Activated CD8-positive, alpha-beta T cell treated with anti-CD3 and anti-CD28 coated beads, Interleukin-2, amount 10 ng/mL, durations not matched to agents 7 days and 5 days (primary cell): ENCODE measurements around the gene GON7. TPM values are rescaled to one million over a fixed set of nuclear protein-coding genes. Genes with fewer than 3 reads are reported as not detected.
A peak's percentile ranks its signal among the peaks of the same experiment; 100 is the strongest.

Experiments
- ATAC-seq: fragments of 150-1000 bp; cut with Tn5 transposase; one replicate; pipeline ENCODE4 v1.10.0; 2021; ENCODE audit warnings: moderate library complexity
- CTCF ChIA-PET: fragments of 350-600 bp; sonication (Branson Sonifier 250); formaldehyde crosslinking; loops from one replicate; lab custom pipeline; 2021; ENCODE audit warnings: antibody characterized with exemption; lab: Charles Lee
- POLR2A ChIA-PET: fragments of 350-600 bp; sonication (Branson Sonifier 250); formaldehyde crosslinking; loops from one replicate; lab custom pipeline; 2021; ENCODE audit warnings: antibody characterized with exemption; lab: Charles Lee
- DNase-seq: peaks from one replicate; pipeline ENCODE4 v3.0.0-alpha.2; 2020
- H3K27ac Mint-ChIP-seq: one replicate; pipeline ENCODE4 v1.8.0; 2021; ENCODE audit warnings: mild to moderate bottlenecking, mixed read lengths
- H3K27me3 Mint-ChIP-seq: one replicate; pipeline ENCODE4 v1.8.0; 2021; ENCODE audit warnings: low read depth, mixed read lengths
- H3K36me3 Mint-ChIP-seq: one replicate; pipeline ENCODE4 v1.8.0; 2021; ENCODE audit warnings: low read depth, mixed read lengths
- H3K4me1 Mint-ChIP-seq: one replicate; pipeline ENCODE4 v1.8.0; 2021; ENCODE audit warnings: low read depth, mixed read lengths
- H3K4me3 Mint-ChIP-seq: one replicate; pipeline ENCODE4 v1.8.0; 2021; ENCODE audit warnings: mild to moderate bottlenecking, mixed read lengths
- H3K9me3 Mint-ChIP-seq: one replicate; pipeline ENCODE4 v1.8.0; 2022; ENCODE audit warnings: mixed read lengths; ENCODE audit not compliant: insufficient read depth
- total RNA-seq, 2 experiments: library from RNA; stranded (reverse); gene quantifications; one replicate each; pipeline ENCODE4 v1.2.3, GENCODE V29; 2021

GON7 gene
- total RNA-seq, 2 experiments from 2014 or later, result 21.5 to 24.6 TPM

- no peak overlapping the region for H3K4me3 Mint-ChIP-seq
- POLR2A ChIA-PET, result no interaction called here
Observed at GRCh38 chr14:93230539-93230938, 23.7 kb upstream of the GON7 start.

GRCh38 chr14:93228550-93228949 lies 21.7 kb upstream of the GON7 start:
- ChIA-PET POLR2A (no interaction called here), CTCF (no interaction called here)
- ATAC-seq (no peak), DNase-seq (no peak)
- H3K9me3 Mint-ChIP-seq, result no peaks in the 10 kb centered on the region
- H3K4me3 Mint-ChIP-seq, result no peak overlapping the region
- peaks cover 12% of the 10 kb centered on the region for H3K4me1 Mint-ChIP-seq
- no peak overlapping the region for H3K27ac Mint-ChIP-seq
- peaks cover 35% of the 10 kb centered on the region for H3K36me3 Mint-ChIP-seq
- peaks cover 9% of the 10 kb centered on the region for H3K27me3 Mint-ChIP-seq

More at GRCh38 chr14:93230539-93230938, 23.7 kb upstream of the GON7 start:
- peaks cover 18% of the 10 kb centered on the region for H3K27me3 Mint-ChIP-seq
- no peak overlapping the region for H3K27ac Mint-ChIP-seq
- H3K36me3 Mint-ChIP-seq, result peaks cover 26% of the 10 kb centered on the region
- H3K9me3 Mint-ChIP-seq, result no peaks in the 10 kb centered on the region
- DNase-seq (no peak), ATAC-seq (no peak)
- H3K4me1 Mint-ChIP-seq, result peaks cover 12% of the 10 kb centered on the region
- CTCF ChIA-PET, result no interaction called here

- POLR2A ChIA-PET, result no interaction called here
- Mint-ChIP-seq H3K9me3 (no peaks in the 10 kb centered on the region), H3K36me3 (peaks cover 59% of the 10 kb centered on the region)
Observed at GRCh38 chr14:93223565-93223964, 16.7 kb upstream of the GON7 start.

DNA sequence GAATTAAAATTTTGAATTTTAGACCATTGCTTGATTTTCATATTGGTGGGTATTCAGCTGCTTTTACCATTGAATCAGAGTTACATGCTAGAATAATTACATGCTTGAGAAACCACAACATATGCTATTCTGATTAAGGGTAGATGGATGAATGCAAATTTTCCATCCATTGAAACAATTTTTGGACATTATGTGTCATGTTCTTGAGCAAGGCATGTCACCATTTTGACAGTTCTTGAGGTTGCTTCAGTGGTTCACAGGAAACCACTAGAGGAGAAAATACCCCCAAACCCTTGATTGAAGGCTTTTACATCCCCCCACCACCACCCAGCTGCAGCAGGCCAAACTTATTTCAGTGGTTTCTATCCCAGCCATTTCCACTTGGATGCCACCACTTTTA lies 13.6 kb upstream of the GON7 start:
- DNase-seq (no peak), ATAC-seq (no peak)
- no peaks in the 10 kb centered on the region for H3K27me3 Mint-ChIP-seq
- CTCF ChIA-PET, result interaction anchor here (3.8 kb wide), 1 partner anchor 107 kb away, joined by 34 read pairs; no protein-coding TSS in a partner anchor
- H3K4me3 Mint-ChIP-seq, result no peak overlapping the region
- H3K27ac Mint-ChIP-seq, result no peak overlapping the region
- peaks cover 10% of the 10 kb centered on the region for H3K4me1 Mint-ChIP-seq
- no peaks in the 10 kb centered on the region for H3K9me3 Mint-ChIP-seq
- peaks cover 54% of the 10 kb centered on the region for H3K36me3 Mint-ChIP-seq
- POLR2A ChIA-PET, result interaction anchor here (0.8 kb wide), 1 partner anchor 14 kb away, joined by 3 read pairs; the partner anchor contains the start of gene GON7

More at GRCh38 chr14:93223565-93223964, 16.7 kb upstream of the GON7 start:
- peaks cover 10% of the 10 kb centered on the region for H3K4me1 Mint-ChIP-seq
- no peaks in the 10 kb centered on the region for H3K27me3 Mint-ChIP-seq
- CTCF ChIA-PET, result interaction anchor here (1.1 kb wide), 1 partner anchor 16 kb away, joined by 4 read pairs; the partner anchor contains the start of gene UBR7
- no peak overlapping the region for H3K27ac Mint-ChIP-seq
- DNase-seq (no peak), ATAC-seq (no peak)
- no peak overlapping the region for H3K4me3 Mint-ChIP-seq

- ChIA-PET POLR2A (interaction anchor here (1.0 to 1.6 kb wide), 2 partner anchors 35 to 106 kb away, joined by 3 to 4 read pairs; partner anchors contain the start of gene MOAP1), CTCF (interaction anchor here (0.6 to 3.8 kb wide), 10 partner anchors 12 to 267 kb away, joined by 3 to 34 read pairs (median 3); partner anchors contain the start of genes GON7, LYSET, MOAP1 and UBR7)
- H3K4me1 Mint-ChIP-seq, result peaks cover 10% of the 10 kb centered on the region
- H3K27ac Mint-ChIP-seq, result no peak overlapping the region
- no peaks in the 10 kb centered on the region for H3K27me3 Mint-ChIP-seq
- ATAC-seq, result peak; percentile 91
- peak; percentile 70 for DNase-seq
- H3K9me3 Mint-ChIP-seq, result no peaks in the 10 kb centered on the region
- H3K4me3 Mint-ChIP-seq, result no peak overlapping the region
- peaks cover 54% of the 10 kb centered on the region for H3K36me3 Mint-ChIP-seq
Observed at GRCh38 chr14:93219103-93219726, 12.3 kb upstream of the GON7 start.

DNA sequence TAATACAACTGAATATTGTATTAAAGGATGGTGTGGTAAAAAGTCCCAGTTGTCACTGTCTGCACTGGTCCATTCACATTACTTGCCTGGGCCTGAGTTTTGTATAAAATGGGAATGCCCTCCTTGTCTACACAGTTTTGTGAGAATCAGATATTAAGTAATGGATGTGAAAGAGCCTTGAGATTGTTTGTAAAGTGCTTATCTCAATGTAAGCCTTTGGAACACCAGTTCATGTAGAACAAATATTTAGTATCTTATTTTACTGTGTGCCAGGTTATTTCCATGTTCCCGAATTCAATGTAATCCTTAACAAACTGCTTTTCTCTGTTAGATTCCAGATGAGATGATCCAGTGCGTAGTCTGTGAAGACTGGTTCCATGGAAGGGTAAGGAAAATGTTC lies 7.7 kb upstream of the GON7 start:
- ATAC-seq, result no peak
- Mint-ChIP-seq H3K9me3 (no peaks in the 10 kb centered on the region), H3K27ac (no peak overlapping the region), H3K27me3 (no peaks in the 10 kb centered on the region), H3K36me3 (peaks cover 47% of the 10 kb centered on the region), H3K4me3 (no peak overlapping the region), H3K4me1 (peaks cover 4% of the 10 kb centered on the region)
- ChIA-PET CTCF (no interaction called here), POLR2A (no interaction called here)
- DNase-seq, result no peak

DNA sequence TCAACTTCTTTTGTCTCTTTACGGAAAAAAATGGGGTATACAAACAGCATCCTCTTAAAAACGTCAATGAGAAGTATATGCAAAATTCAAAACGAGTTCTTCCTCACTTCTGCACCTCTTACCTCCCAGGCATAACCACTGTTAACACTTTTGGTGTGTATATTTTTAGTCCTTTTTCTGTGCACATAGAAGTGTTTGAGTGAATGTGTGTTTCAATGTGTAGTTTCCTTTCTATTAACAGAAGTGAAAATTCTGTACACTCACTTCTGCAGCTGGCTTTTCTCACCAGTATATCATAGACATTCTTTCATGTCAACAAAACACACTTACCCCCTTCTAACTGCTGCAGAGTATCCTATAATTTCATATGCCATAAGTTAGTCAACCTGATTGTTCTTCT lies 5.6 kb upstream of the GON7 start:
- no peak overlapping the region for H3K27ac Mint-ChIP-seq
- H3K36me3 Mint-ChIP-seq, result peaks cover 44% of the 10 kb centered on the region
- ChIA-PET POLR2A (no interaction called here), CTCF (interaction anchor here (1.0 kb wide), 1 partner anchor 33 kb away, joined by 3 read pairs; no protein-coding TSS in a partner anchor)
- no peak for DNase-seq
- H3K9me3 Mint-ChIP-seq, result no peaks in the 10 kb centered on the region
- no peak overlapping the region for H3K4me3 Mint-ChIP-seq
- peaks cover 18% of the 10 kb centered on the region for H3K4me1 Mint-ChIP-seq
- no peak for ATAC-seq
- no peaks in the 10 kb centered on the region for H3K27me3 Mint-ChIP-seq

- POLR2A ChIA-PET, result interaction anchor here (0.7 to 5.1 kb wide), 9 partner anchors 8 to 753 kb away, joined by 3 to 87 read pairs (median 5); partner anchors contain the start of genes LYSET and MOAP1
Observed at GRCh38 chr14:93207468-93208308, 823 bp upstream of the GON7 start.

GRCh38 chr14:93201155-93201704 lies 5.6 kb downstream of the GON7 start:
- Mint-ChIP-seq H3K27ac (no peak overlapping the region), H3K27me3 (no peaks in the 10 kb centered on the region)
- no peak for DNase-seq

More at GRCh38 chr14:93207468-93208308, 823 bp upstream of the GON7 start:
- Mint-ChIP-seq H3K4me1 (peaks cover 38% of the 10 kb centered on the region), H3K9me3 (no peaks in the 10 kb centered on the region), H3K36me3 (peaks cover 42% of the 10 kb centered on the region), H3K27me3 (no peaks in the 10 kb centered on the region), H3K27ac (peak overlapping the region; percentile 96), H3K4me3 (peak overlapping the region; percentile 100)
- CTCF ChIA-PET, result interaction anchor here (0.6 to 4.7 kb wide), 10 partner anchors 9 to 974 kb away, joined by 3 to 40 read pairs (median 5); partner anchors contain the start of genes LYSET and MOAP1
- ATAC-seq (peak; percentile 56), DNase-seq (peak; percentile 55)

GRCh38 chr14:93200553-93200952 lies 6.3 kb downstream of the GON7 start:
- no peak overlapping the region for H3K27ac Mint-ChIP-seq
- H3K4me1 Mint-ChIP-seq, result peaks cover 20% of the 10 kb centered on the region
- H3K36me3 Mint-ChIP-seq, result peaks cover 32% of the 10 kb centered on the region
- no peak for DNase-seq
- no peaks in the 10 kb centered on the region for H3K27me3 Mint-ChIP-seq
- H3K9me3 Mint-ChIP-seq, result no peaks in the 10 kb centered on the region
- H3K4me3 Mint-ChIP-seq, result no peak overlapping the region
- ChIA-PET CTCF (no interaction called here), POLR2A (no interaction called here)
- no peak for ATAC-seq

More at GRCh38 chr14:93201155-93201704, 5.6 kb downstream of the GON7 start:
- POLR2A ChIA-PET, result no interaction called here
- CTCF ChIA-PET, result interaction anchor here (0.9 kb wide), 1 partner anchor 88 kb away, joined by 4 read pairs; no protein-coding TSS in a partner anchor
- Mint-ChIP-seq H3K9me3 (no peaks in the 10 kb centered on the region), H3K36me3 (peaks cover 37% of the 10 kb centered on the region), H3K4me3 (no peak overlapping the region), H3K4me1 (peaks cover 23% of the 10 kb centered on the region)
- ATAC-seq, result no peak

DNA sequence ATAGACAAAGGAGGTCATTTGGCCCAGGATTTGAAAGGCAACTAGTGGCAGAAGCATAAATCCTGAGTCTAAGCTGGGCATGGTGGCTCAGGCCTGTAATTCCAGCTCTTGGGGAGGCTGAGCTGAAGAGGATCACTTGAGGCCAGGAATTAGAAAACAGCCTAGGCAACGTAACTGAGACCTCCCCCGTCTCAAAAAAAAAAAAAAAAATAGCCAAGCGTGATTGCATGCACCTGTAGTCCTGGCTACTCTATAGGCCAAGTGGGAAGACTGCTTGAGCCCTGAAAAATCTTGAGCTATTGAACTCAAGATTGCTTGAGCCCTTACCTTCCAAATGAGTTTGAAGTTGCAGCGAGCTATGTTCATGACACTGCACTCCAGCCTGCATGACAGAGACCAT lies 7.8 kb downstream of the GON7 start:
- H3K9me3 Mint-ChIP-seq, result no peaks in the 10 kb centered on the region
- H3K27ac Mint-ChIP-seq, result no peak overlapping the region
- ChIA-PET POLR2A (interaction anchor here (1.0 to 1.2 kb wide), 2 partner anchors 14 to 25 kb away, joined by 3 read pairs; partner anchors contain the start of genes LYSET and MOAP1), CTCF (interaction anchor here (1.1 kb wide), 1 partner anchor 12 kb away, joined by 4 read pairs; no protein-coding TSS in a partner anchor)
- H3K27me3 Mint-ChIP-seq, result no peaks in the 10 kb centered on the region
- no peak for DNase-seq
- ATAC-seq, result no peak
- no peak overlapping the region for H3K4me3 Mint-ChIP-seq
- H3K36me3 Mint-ChIP-seq, result peaks cover 20% of the 10 kb centered on the region
- peaks cover 5% of the 10 kb centered on the region for H3K4me1 Mint-ChIP-seq
